Uterus (tissue), 4 donors: Measurements from ENCODE around the gene CDX2. TPM values are rescaled to one million over a fixed set of nuclear protein-coding genes. Genes with fewer than 3 reads are reported as not detected.

Experiments
- DNase-seq, 2 donors: peaks; one replicate each; pipeline ENCODE4 v3.0.0-alpha.2; 2019 to 2020
- H3K27ac ChIP-seq, 2 donors: fragments of 200-600 bp; sonication (generic); 1 replicate in 1 of 2; 2 replicates in 1 of 2; pipeline ENCODE4 v1.5.1; 2016 to 2018
- H3K27me3 ChIP-seq, 2 donors: fragments of 200-600 bp; sonication (generic); one replicate each; pipeline ENCODE4 v1.5.1; 2018 to 2019; ENCODE audit warnings: control low read depth in 1 of 2
- H3K36me3 ChIP-seq, 2 donors: fragments of 200-600 bp; sonication (generic); one replicate each; pipeline ENCODE4 v1.5.1; 2019; ENCODE audit warnings: control low read depth in 1 of 2
- H3K4me1 ChIP-seq, 2 donors: fragments of 200-600 bp; sonication (generic); one replicate each; pipeline ENCODE4 v1.5.1; 2018 to 2019; ENCODE audit warnings: control low read depth in 1 of 2
- H3K4me3 ChIP-seq, 2 donors: fragments of 200-600 bp; sonication (generic); 1 replicate in 1 of 2; 2 replicates in 1 of 2; pipeline ENCODE4 v1.5.1; 2018 to 2019; ENCODE audit warnings: mild to moderate bottlenecking in 1 of 2
- H3K9me3 ChIP-seq, 2 donors: fragments of 200-600 bp; sonication (generic); one replicate each; pipeline ENCODE4 v1.5.1; 2019; ENCODE audit warnings: control low read depth in 1 of 2
- CTCF ChIP-seq, 4 experiments: fragments of 200-600 bp in 2 of 4; fragments of 450-650 bp in 2 of 4; sonication (generic) in 2 of 4; IDR thresholded peaks; one replicate each; pipeline ENCODE4 v1.5.1; 2016 to 2019; ENCODE audit warnings: antibody characterized with exemption in 4 of 4, mild to moderate bottlenecking in 2 of 4, moderate library complexity in 1 of 4
- POLR2A ChIP-seq, 2 donors: fragments of 450-650 bp; IDR thresholded peaks; one replicate each; pipeline ENCODE4 v1.6.1; 2016; ENCODE audit warnings: antibody characterized with exemption in 2 of 2, mild to moderate bottlenecking in 1 of 2, moderate library complexity in 1 of 2
- intact Hi-C: fragments of 100-400 bp; cut with DNase I; formaldehyde crosslinking; loops from one replicate; pipeline ENCODE4 v1.15.1; 2023; ENCODE audit warnings: low total_unique reads
- total RNA-seq, 4 donors: library from RNA; depleted of rRNA in 3 of 4; stranded (reverse); fragments of >200 nt in 3 of 4; gene quantifications; one replicate each; pipeline versions ENCODE4 v1.1.0 to v1.2.4, GENCODE V29; 2014 to 2023
- donor health status: DM: yes; HTN: yes; CAD: no.

The CDX2 gene
- total RNA-seq, 4 donors from 2014 or later = 0.29 TPM; not detected in 3

- Histone ChIP-seq H3K36me3 (no peaks in the 10 kb centered on the region), H3K27ac (no peak overlapping the region), H3K4me3 (no peak overlapping the region), H3K27me3 (peaks cover 6 to 75% of the 10 kb centered on the region in 2 donors), H3K4me1 (peaks cover 0 to 8% of the 10 kb centered on the region in 2 donors), H3K9me3 (no peaks in the 10 kb centered on the region)
- TF ChIP-seq CTCF (IDR thresholded peaks at IDR 0.05) (no peak), POLR2A (IDR thresholded peaks at IDR 0.05) (no peak)
- DNase-seq = no peak
- intact Hi-C loops = no loop called here
Measured at GRCh38 chr13:27971236-27971645, 2.1 kb upstream of the CDX2 start.

GRCh38 chr13:27970382-27971235, 1.5 kb upstream of the CDX2 start:
- Histone ChIP-seq H3K27me3 (peaks cover 6 to 77% of the 10 kb centered on the region in 2 donors), H3K4me3 (no peak overlapping the region), H3K4me1 (peaks cover 0 to 8% of the 10 kb centered on the region in 2 donors), H3K9me3 (no peaks in the 10 kb centered on the region), H3K36me3 (no peaks in the 10 kb centered on the region), H3K27ac (no peak overlapping the region)
- DNase-seq = no peak
- TF ChIP-seq POLR2A (IDR thresholded peaks at IDR 0.05) (no peak), CTCF (IDR thresholded peaks at IDR 0.05) (no peak)
- intact Hi-C loops = no loop called here

GRCh38 chr13:27969866-27970229, 733 bp upstream of the CDX2 start:
- Histone ChIP-seq H3K36me3 (no peaks in the 10 kb centered on the region), H3K4me1 (peaks cover 0 to 8% of the 10 kb centered on the region in 2 donors), H3K27me3 (peaks cover 6 to 76% of the 10 kb centered on the region in 2 donors), H3K4me3 (no peak overlapping the region), H3K9me3 (no peaks in the 10 kb centered on the region), H3K27ac (no peak overlapping the region)
- DNase-seq = no peak
- intact Hi-C loops = no loop called here
- TF ChIP-seq POLR2A (IDR thresholded peaks at IDR 0.05) (no peak), CTCF (IDR thresholded peaks at IDR 0.05) (no peak)

DNA sequence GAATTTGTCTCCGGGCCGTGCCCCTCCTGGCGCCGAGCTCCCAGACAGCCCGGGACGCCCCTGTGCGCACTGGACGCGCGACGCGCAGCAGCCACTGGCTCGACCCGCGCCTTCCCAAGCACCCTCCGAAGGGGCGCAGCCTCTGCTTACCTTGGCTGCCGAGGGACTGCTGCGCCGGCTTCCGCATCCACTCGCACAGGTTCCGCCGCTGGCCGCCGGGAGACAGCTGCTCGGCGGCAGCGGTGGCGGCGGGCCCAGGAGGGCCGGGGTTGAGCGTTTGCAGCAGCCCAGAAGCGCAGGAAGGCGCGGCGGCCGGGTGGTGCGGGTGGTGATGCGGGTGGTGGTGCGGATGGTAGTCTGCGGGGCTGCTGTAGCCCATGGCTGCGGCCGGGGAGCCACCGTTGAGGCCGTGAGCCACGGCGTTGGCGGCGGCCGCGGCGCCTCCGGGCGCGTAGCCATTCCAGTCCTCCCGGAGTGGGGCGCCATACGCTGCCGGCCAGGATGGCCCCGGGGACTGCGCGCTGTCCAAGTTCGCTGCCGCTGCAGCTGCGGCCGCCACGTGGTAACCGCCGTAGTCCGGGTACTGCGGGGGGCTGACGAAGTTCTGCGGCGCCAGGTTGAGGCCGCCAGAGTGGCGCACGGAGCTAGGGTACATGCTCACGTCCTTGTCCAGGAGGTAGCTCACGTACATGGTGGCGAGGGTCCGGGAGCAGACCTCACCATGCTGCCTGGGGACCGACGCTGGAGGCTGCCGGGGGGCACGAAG, 616 bp downstream of the CDX2 start:
- intact Hi-C loops = no loop called here
- Histone ChIP-seq H3K27ac (no peak overlapping the region), H3K4me1 (peaks cover 0 to 8% of the 10 kb centered on the region in 2 donors), H3K27me3 (peaks cover 6 to 74% of the 10 kb centered on the region in 2 donors), H3K4me3 (peak overlapping the region in 1 of 2 donors; percentile 16), H3K36me3 (no peaks in the 10 kb centered on the region), H3K9me3 (no peaks in the 10 kb centered on the region)
- no peak for DNase-seq
- TF ChIP-seq CTCF (IDR thresholded peaks at IDR 0.05) (no peak), POLR2A (IDR thresholded peaks at IDR 0.05) (no peak)
